Stomach (tissue), 4 donors: Measurements from ENCODE around the gene GRIP2.

Experiments
- EP300 ChIP-seq: sonication (generic); formaldehyde crosslinking; IDR thresholded peaks from one replicate; pipeline ENCODE4 v1.6.1; 2017; ENCODE audit warnings: antibody characterized with exemption
- POLR2A ChIP-seq, 4 donors: fragments of 450-650 bp; IDR thresholded peaks; one replicate each; pipeline ENCODE4 v1.6.1; 2016; ENCODE audit warnings: antibody characterized with exemption in 4 of 4, control low read depth in 2 of 4, mild to moderate bottlenecking in 1 of 4, moderate library complexity in 1 of 4
- POLR2AphosphoS5 ChIP-seq, 3 donors: sonication (generic); formaldehyde crosslinking; IDR thresholded peaks; one replicate each; pipeline ENCODE4 v1.6.1; 2016; ENCODE audit warnings: antibody characterized with exemption in 3 of 3
- TF ChIP-seq, protein P1 (sequence below), 7 experiments: fragments of 450-650 bp in 4 of 7; fragments of 200-600 bp in 3 of 7; sonication (generic) in 3 of 7; IDR thresholded peaks; one replicate each; pipeline ENCODE4 v1.5.1; 2016 to 2019; ENCODE audit warnings: antibody characterized with exemption in 7 of 7, control low read depth in 2 of 7, mild to moderate bottlenecking in 1 of 7

DNA sequence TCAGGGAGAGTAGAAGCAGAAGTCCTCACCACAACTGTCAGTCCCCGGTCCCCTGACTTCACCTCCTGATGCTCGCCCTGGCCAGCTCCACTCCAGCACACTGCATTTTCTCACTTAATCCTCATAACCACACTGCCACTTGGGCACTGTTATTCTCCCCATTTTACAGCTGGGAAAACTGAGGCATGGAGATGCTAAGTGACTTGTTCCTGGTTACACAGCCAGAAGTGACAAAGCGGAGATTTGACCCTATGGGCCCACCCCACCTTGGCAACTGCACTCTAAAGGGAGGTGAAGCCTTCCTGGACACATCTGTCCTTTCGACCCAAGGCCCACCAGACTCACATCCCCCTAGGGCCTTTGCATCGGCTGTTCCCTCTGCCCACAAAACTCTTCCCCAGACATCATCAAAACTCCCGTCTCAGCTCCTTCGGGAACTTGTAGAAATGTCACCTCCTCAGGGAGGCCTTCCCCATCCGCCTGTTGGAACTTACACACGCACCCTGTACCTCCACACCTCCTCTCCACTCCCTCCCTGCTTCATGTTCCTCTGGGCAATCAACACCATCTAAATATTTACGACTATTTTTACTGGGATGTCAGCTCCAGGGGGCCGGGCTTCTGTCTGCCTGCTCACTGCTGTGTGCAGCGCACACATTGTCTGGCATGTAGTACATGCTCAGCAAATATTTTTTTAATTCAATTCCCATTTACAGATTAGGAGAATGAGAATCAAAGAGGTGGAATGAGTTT is 3.1 kb downstream of the GRIP2 start:
- TF ChIP-seq, protein P1, sequence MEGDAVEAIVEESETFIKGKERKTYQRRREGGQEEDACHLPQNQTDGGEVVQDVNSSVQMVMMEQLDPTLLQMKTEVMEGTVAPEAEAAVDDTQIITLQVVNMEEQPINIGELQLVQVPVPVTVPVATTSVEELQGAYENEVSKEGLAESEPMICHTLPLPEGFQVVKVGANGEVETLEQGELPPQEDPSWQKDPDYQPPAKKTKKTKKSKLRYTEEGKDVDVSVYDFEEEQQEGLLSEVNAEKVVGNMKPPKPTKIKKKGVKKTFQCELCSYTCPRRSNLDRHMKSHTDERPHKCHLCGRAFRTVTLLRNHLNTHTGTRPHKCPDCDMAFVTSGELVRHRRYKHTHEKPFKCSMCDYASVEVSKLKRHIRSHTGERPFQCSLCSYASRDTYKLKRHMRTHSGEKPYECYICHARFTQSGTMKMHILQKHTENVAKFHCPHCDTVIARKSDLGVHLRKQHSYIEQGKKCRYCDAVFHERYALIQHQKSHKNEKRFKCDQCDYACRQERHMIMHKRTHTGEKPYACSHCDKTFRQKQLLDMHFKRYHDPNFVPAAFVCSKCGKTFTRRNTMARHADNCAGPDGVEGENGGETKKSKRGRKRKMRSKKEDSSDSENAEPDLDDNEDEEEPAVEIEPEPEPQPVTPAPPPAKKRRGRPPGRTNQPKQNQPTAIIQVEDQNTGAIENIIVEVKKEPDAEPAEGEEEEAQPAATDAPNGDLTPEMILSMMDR (IDR thresholded peaks at IDR 0.05), result no peak
- no peak for TF ChIP-seq POLR2A (IDR thresholded peaks at IDR 0.05)
- TF ChIP-seq EP300, result no peak
- TF ChIP-seq POLR2AphosphoS5 (IDR thresholded peaks at IDR 0.05), result no peak
